Mesendoderm (in vitro differentiated cells): ENCODE measurements around the gene CD34.
"Not testable (repeated sequence)": the region's sequence is repeated elsewhere in the genome, so short reads cannot be mapped to it uniquely, and the experiment has no call there.

Experiments used
- DNase-seq: peaks from one replicate; pipeline ENCODE4 v3.0.0; 2013
- H2AK5ac ChIP-seq: 2 replicates; pipeline ENCODE4 v1.6.1; 2013; ENCODE audit warnings: low read length, inconsistent platforms
- H2BK120ac ChIP-seq: 2 replicates; pipeline ENCODE4 v1.6.1; 2013; ENCODE audit warnings: low read depth, mild to moderate bottlenecking, low read length, moderate library complexity, mixed read lengths
- H2BK15ac ChIP-seq: replicated peaks from 2 replicates; pipeline ENCODE4 v1.6.1; 2013; ENCODE audit warnings: low read depth, mild to moderate bottlenecking, moderate library complexity
- H2BK5ac ChIP-seq: 2 replicates; pipeline ENCODE4 v1.6.1; 2013; ENCODE audit warnings: low read length, inconsistent platforms
- H3K18ac ChIP-seq: 2 replicates; pipeline ENCODE4 v1.6.1; 2013; ENCODE audit warnings: mild to moderate bottlenecking, low read length, mixed read lengths
- H3K23ac ChIP-seq: one replicate; pipeline ENCODE4 v1.6.1; 2013; ENCODE audit warnings: low read length
- H3K27ac ChIP-seq: 2 replicates; pipeline ENCODE4 v1.5.1; 2013; ENCODE audit warnings: low read depth, mild to moderate bottlenecking, inconsistent platforms, low read length, moderate library complexity
- H3K27me3 ChIP-seq: 2 replicates; pipeline ENCODE4 v1.6.1; 2013; ENCODE audit warnings: low read length, control low read depth, mild to moderate bottlenecking, inconsistent platforms; ENCODE audit not compliant: insufficient read depth, poor library complexity
- H3K36me3 ChIP-seq: 2 replicates; pipeline ENCODE4 v1.6.1; 2013; ENCODE audit warnings: low read length, inconsistent platforms; ENCODE audit not compliant: control insufficient read depth, insufficient read depth
- H3K4ac ChIP-seq: one replicate; pipeline ENCODE4 v1.6.1; 2013; ENCODE audit warnings: low read depth, mild to moderate bottlenecking, low read length, moderate library complexity
- H3K4me1 ChIP-seq: 2 replicates; pipeline ENCODE4 v1.6.1; 2013; ENCODE audit warnings: low read depth, low read length, inconsistent platforms; ENCODE audit not compliant: control insufficient read depth
- H3K4me2 ChIP-seq: 2 replicates; pipeline ENCODE4 v1.6.1; 2013; ENCODE audit warnings: low read length
- H3K4me3 ChIP-seq: 2 replicates; pipeline ENCODE4 v1.5.1; 2013; ENCODE audit warnings: mild to moderate bottlenecking, low read length
- H3K56ac ChIP-seq: one replicate; pipeline ENCODE4 v1.6.1; 2013; ENCODE audit warnings: low read length
- H3K79me1 ChIP-seq: 2 replicates; pipeline ENCODE4 v1.6.1; 2013; ENCODE audit warnings: low read length, inconsistent platforms
- H3K79me2 ChIP-seq: 2 replicates; pipeline ENCODE4 v1.6.1; 2013; ENCODE audit warnings: mild to moderate bottlenecking, low read length; ENCODE audit not compliant: control insufficient read depth, insufficient read depth
- H3K9ac ChIP-seq: 2 replicates; pipeline ENCODE4 v1.6.1; 2013; ENCODE audit warnings: low read length, inconsistent platforms
- H4K5ac ChIP-seq: one replicate; pipeline ENCODE4 v1.6.1; 2013; ENCODE audit warnings: low read length
- H4K8ac ChIP-seq: one replicate; pipeline ENCODE4 v1.6.1; 2013; ENCODE audit warnings: low read depth, mild to moderate bottlenecking, control low read depth, low read length, moderate library complexity
- WGBS: extraction: QIAGEN DNeasy Blood & Tissue Kit; methylation state at CpG from one replicate; pipeline ENCODE4 v1.1.7; 2013; ENCODE audit warnings: low lambda C conversion rate, missing lambda C conversion rate; ENCODE audit not compliant: insufficient coverage; ENCODE audit errors: extremely low coverage; 5-methylcytosine and 5-hydroxymethylcytosine counted together

Gene CD34

DNA sequence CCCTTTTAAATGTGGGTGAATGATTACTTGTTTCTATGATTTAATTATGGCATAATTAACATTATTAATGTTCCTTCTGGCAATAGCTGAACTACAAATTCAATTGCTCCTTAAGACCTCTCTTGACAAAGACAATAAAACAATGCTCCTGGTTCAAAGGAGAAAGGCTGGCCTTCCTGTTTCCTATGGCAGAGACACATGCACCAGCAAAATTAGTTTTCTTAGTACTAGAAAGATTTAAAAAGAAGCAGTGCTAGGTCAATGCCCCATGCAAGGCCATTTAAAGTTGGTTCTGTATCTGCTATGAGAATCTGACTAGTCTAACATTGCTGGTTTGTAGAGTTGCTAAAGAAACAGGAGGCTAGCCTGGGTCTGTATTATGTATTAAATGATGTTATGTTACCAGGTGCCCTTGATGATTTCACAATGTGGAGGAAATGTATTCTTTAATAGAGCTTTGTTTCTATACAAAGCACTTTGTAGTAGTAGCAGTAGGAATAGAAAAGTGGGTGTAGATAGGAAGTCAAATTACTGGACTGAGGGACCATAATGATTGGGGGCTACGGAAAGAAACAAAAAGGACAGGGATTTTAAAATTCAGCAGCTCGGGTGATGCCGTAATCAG is 38.8 kb upstream of the CD34 start:
- Histone ChIP-seq H2BK5ac (no peak overlapping the region), H3K18ac (no peak overlapping the region), H2BK120ac (no peak overlapping the region), H3K27me3 (no peaks in the 10 kb centered on the region), H3K9ac (no peak overlapping the region), H3K4me3 (no peak overlapping the region), H4K5ac (no peak overlapping the region), H3K27ac (no peak overlapping the region), H3K4me1 (no peaks in the 10 kb centered on the region), H3K23ac (no peak overlapping the region), H3K4ac (no peak overlapping the region), H2BK15ac (no peak overlapping the region), H4K8ac (no peak overlapping the region), H3K36me3 (no peaks in the 10 kb centered on the region), H3K79me1 (no peaks in the 10 kb centered on the region), H3K79me2 (no peaks in the 10 kb centered on the region), H2AK5ac (no peak overlapping the region), H3K4me2 (no peak overlapping the region), H3K56ac (no peak overlapping the region)
- no CpG with 5 or more reads among the region's 3 CpGs for WGBS
- no peak for DNase-seq

DNA sequence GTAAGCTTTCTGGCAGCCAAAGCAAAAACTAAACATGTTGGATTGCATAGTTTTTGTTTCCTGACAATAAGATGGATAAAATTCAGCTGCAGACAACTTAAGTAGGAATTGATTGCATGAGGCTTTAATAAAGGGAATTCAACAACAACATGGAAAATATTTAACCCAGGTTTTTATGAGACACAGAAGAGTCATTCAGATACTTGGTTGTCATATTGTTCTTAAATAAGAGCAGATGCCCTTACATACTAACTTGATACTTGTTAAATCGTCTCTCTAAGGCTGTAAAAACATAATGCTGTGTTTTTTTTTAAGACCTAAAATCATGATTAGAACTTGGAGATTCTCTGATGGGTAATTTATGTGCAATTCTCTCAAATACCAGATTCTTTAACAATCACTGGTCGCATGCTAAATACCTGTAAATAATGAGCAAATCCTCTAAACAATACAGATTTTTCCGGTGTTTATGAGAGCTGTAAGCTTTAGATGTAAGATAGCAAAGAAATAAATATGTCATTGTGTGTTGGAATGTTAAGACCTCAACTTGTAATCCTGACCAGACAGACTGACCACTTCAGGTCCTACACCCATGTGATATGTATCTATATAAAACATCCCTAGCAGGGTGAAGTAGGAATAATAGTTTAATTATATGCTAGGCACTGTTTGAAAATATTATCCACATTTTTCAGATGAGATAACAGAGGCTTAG is 37.8 kb upstream of the CD34 start:
- no peaks in the 10 kb centered on the region for H3K36me3 ChIP-seq

DNA sequence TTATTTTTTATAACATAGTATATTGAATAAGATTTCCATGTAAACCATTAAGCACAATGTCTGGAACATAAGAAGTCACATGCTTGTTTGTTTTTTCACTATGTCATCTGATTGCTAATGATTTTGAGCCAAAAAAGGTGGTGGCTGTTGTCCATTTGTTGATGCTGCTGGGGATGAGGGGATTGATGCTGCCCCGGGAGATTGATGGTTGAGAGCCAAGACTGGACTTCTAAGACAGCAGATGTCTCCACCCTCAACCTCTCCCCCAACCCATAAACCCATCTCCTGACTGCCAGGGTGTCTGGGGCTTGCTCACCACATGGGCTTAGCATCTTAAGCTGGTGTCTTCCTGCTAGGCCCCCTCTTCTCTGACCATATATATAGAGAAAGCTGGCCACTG is 35.8 kb upstream of the CD34 start:
- Histone ChIP-seq H3K4me1 (no peaks in the 10 kb centered on the region), H3K23ac (no peak overlapping the region), H3K4me3 (no peak overlapping the region), H3K27ac (no peak overlapping the region), H2BK15ac (no peak overlapping the region), H3K79me1 (no peaks in the 10 kb centered on the region), H3K4ac (no peak overlapping the region), H2AK5ac (no peak overlapping the region), H4K5ac (no peak overlapping the region), H3K79me2 (no peaks in the 10 kb centered on the region), H2BK120ac (no peak overlapping the region), H3K36me3 (no peaks in the 10 kb centered on the region), H2BK5ac (no peak overlapping the region), H3K9ac (no peak overlapping the region), H3K56ac (no peak overlapping the region), H4K8ac (no peak overlapping the region), H3K27me3 (no peaks in the 10 kb centered on the region), H3K4me2 (no peak overlapping the region), H3K18ac (no peak overlapping the region)
- DNase-seq: no peak
- no CpG with 5 or more reads among the region's 1 CpG for WGBS

More for the DNA sequence above, 37.8 kb upstream of the CD34 start:
- Histone ChIP-seq H3K27ac (no peak overlapping the region), H3K18ac (no peak overlapping the region), H3K4me3 (no peak overlapping the region), H2BK120ac (no peak overlapping the region), H2BK15ac (no peak overlapping the region), H3K79me2 (no peaks in the 10 kb centered on the region), H3K4ac (no peak overlapping the region), H3K27me3 (no peaks in the 10 kb centered on the region), H2BK5ac (no peak overlapping the region), H3K23ac (no peak overlapping the region), H2AK5ac (no peak overlapping the region), H3K9ac (no peak overlapping the region), H3K56ac (no peak overlapping the region), H4K8ac (no peak overlapping the region), H3K4me1 (no peaks in the 10 kb centered on the region), H3K79me1 (no peaks in the 10 kb centered on the region), H4K5ac (no peak overlapping the region), H3K4me2 (no peak overlapping the region)
- no peak for DNase-seq
- no CpG with 5 or more reads among the region's 3 CpGs for WGBS

DNA sequence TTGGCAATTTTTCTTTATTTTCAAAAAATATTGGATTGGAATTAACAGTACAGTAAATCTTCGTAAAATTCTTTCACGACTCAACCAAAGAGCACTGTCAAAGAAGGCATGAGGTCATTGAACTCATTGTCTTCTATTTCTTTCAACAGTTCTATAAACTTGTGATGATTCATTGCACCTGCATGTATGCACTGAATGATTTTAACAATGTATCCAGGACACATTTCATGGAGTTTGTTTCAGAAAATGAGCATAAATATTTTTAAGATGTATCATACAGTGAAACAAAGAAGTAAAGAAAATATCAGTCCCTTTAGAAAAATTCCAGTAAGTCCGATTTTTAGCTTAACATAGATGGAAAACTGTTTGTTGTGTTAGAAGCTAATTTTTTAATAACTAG is 33.6 kb upstream of the CD34 start:
- H3K9ac ChIP-seq: no peak overlapping the region
- H4K5ac ChIP-seq: no peak overlapping the region
- no peak overlapping the region for H3K4me3 ChIP-seq
- H2BK5ac ChIP-seq: no peak overlapping the region
- H3K23ac ChIP-seq: no peak overlapping the region
- DNase-seq: no peak
- H2BK120ac ChIP-seq: no peak overlapping the region
- H2BK15ac ChIP-seq: no peak overlapping the region
- H3K36me3 ChIP-seq: no peaks in the 10 kb centered on the region
- H3K27me3 ChIP-seq: no peaks in the 10 kb centered on the region
- no peaks in the 10 kb centered on the region for H3K79me2 ChIP-seq
- no peak overlapping the region for H2AK5ac ChIP-seq
- H3K27ac ChIP-seq: no peak overlapping the region
- H3K56ac ChIP-seq: no peak overlapping the region
- H3K4me2 ChIP-seq: no peak overlapping the region
- H3K4ac ChIP-seq: no peak overlapping the region
- no peaks in the 10 kb centered on the region for H3K4me1 ChIP-seq
- H4K8ac ChIP-seq: no peak overlapping the region
- no CpG with 5 or more reads among the region's 3 CpGs for WGBS
- no peaks in the 10 kb centered on the region for H3K79me1 ChIP-seq
- no peak overlapping the region for H3K18ac ChIP-seq

DNA sequence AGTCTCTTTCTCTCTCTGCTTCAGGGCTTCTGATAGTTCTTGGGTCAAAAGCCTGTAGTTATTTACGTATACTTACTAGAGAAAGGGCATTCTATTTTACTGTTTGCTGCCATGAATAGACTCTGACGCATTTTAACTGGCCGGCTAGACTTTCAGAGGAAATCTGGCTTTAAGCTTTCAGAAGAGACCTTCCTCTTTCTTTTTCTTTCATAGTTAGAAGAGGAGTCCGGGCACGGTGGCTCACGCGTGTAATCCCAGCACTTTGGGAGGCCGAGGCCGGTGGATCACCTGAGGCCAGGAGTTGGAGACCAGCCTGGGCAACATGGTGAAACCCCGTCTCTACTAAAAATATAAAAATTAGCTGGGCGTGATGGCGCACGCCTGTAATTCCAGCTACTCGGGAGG is 31.4 kb upstream of the CD34 start:
- H3K79me2 ChIP-seq, H3K9ac ChIP-seq, H3K4me3 ChIP-seq, H3K56ac ChIP-seq, H2BK120ac ChIP-seq, H3K27me3 ChIP-seq, H3K4ac ChIP-seq, H3K79me1 ChIP-seq, H2BK5ac ChIP-seq, DNase-seq, H3K18ac ChIP-seq, H3K4me2 ChIP-seq, H4K8ac ChIP-seq, H3K36me3 ChIP-seq, H4K5ac ChIP-seq, H3K23ac ChIP-seq, H2AK5ac ChIP-seq, H2BK15ac ChIP-seq, H3K4me1 ChIP-seq, H3K27ac ChIP-seq: not testable (repeated sequence)
- WGBS: no CpG with 5 or more reads among the region's 14 CpGs

DNA sequence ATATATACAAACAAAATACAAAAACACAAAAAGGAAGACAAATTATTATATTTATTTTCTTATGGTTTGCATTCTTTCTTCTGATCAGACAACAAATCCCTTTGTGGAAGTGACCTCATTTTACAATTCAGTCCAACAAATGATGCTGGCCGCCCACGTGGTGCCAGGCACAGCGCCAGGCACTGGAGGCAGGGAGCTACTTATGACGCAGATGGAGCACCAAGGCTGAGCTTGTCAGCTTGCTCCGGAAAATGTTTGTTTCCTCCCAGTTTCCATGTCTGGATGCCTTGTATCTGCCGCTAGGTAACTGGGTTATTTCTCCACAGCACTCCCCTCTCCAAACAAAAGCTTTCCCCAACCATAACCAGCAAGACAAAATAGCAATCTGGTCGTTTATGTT is 30.7 kb upstream of the CD34 start:
- no peak overlapping the region for H3K4me3 ChIP-seq
- no peak overlapping the region for H3K18ac ChIP-seq
- no peaks in the 10 kb centered on the region for H3K36me3 ChIP-seq
- H3K79me1 ChIP-seq: no peaks in the 10 kb centered on the region
- H3K9ac ChIP-seq: no peak overlapping the region
- H3K4me2 ChIP-seq: no peak overlapping the region
- no peak overlapping the region for H4K8ac ChIP-seq
- no peak overlapping the region for H3K23ac ChIP-seq
- H3K56ac ChIP-seq: no peak overlapping the region
- DNase-seq: no peak
- no peaks in the 10 kb centered on the region for H3K79me2 ChIP-seq
- H2AK5ac ChIP-seq: no peak overlapping the region
- no peak overlapping the region for H2BK5ac ChIP-seq
- H3K27ac ChIP-seq: no peak overlapping the region
- H2BK120ac ChIP-seq: no peak overlapping the region
- no peaks in the 10 kb centered on the region for H3K4me1 ChIP-seq
- no peak overlapping the region for H4K5ac ChIP-seq
- H3K27me3 ChIP-seq: no peaks in the 10 kb centered on the region
- no CpG with 5 or more reads among the region's 7 CpGs for WGBS
- no peak overlapping the region for H3K4ac ChIP-seq
- no peak overlapping the region for H2BK15ac ChIP-seq
